Hematopoietic multipotent progenitor cell treated with erythropoietin and hydrocortisone succinate and interleukin-3 and kit ligand, for 17 days (in vitro differentiated cells): ENCODE data around the gene PIPOX.

ENCODE experiments used
- DNase-seq: peaks from one replicate; pipeline ENCODE4 v3.0.0-alpha.2; 2015; ENCODE audit warnings: low spot score

The PIPOX gene

GRCh38 chr17:29100296-29100695 is 57.4 kb downstream of the PIPOX start:
- no peak for DNase-seq

GRCh38 chr17:29102046-29102445 is 59.1 kb downstream of the PIPOX start:
- no peak for DNase-seq

GRCh38 chr17:29102741-29103181 is 59.8 kb downstream of the PIPOX start:
- DNase-seq = no peak

GRCh38 chr17:29103341-29103740 is 60.4 kb downstream of the PIPOX start:
- no peak for DNase-seq
